Heart left ventricle (tissue), 13 donors: ENCODE results near the gene KANSL3.

Experiments used
- POLR2A ChIP-seq, 2 donors: fragments of 450-650 bp; IDR thresholded peaks; one replicate each; pipeline ENCODE4 v1.6.1; 2017; ENCODE audit warnings: antibody characterized with exemption in 2 of 2, mild to moderate bottlenecking in 2 of 2, moderate library complexity in 2 of 2
- TF ChIP-seq, protein P1 (sequence below), 12 donors: fragments of 200-600 bp; sonication (generic) in 4 of 12; IDR thresholded peaks; one replicate each; pipeline versions ENCODE4 v1.5.0 to v1.8.0; 2018 to 2022; ENCODE audit warnings: antibody characterized with exemption in 12 of 12, mild to moderate bottlenecking in 5 of 12
- donor health status: ischemic (EF 13 %, LVEDD 7.1; RV severe dilation, severe dysfunction).
- donor health status: DM: no; HTN: yes; CAD: no.
- donor health status: DM: no; HTN: no; CAD: no.
- donor health status: ischemic (EF 25% LVEDD 6.9; RV normal size, moderate dysfunction).
- donor health status: ischemic (EF 25% LVEDD 5.7; RV mildly dilated, moderate dysfunction).
- donor health status: ischemic (EF 35%, LVEDD 5.7; RV mildly dilated, moderate dysfunction).
- donor health status: nonischemic (EF 11% LVEDD 7.7; RV severe dilation, severe dysfunction).
- donor health status: DM: yes; HTN: yes; CAD: no.
- donor health status: PGD.
- donor health status: ischemic (EF 29% LVEDD 5.4; RV normal size, mild dysfunction).
- donor health status: nonischemic (EF 23%, LVEDD 6.1; RV moderate dilation, normal function).

DNA sequence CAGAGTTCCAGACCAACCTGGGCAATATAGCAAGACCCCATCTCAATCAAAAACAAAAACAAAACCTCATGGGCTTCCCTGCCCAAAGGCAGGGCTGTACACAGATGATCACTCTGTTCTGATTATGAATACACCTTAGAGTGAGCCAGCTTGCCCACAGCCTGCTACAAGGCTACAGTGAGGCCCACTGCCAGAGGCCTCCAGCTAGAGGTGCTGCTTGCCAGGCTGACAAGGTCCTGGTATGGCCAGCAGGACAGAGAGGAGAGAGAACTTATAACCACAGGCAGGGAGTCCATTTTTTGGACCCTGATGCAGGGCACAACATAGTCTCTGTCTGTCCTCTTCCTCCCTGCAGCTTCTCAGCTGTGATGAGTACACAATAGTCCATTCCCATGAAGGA is 41.5 kb downstream of the KANSL3 start:
- TF ChIP-seq, protein P1, sequence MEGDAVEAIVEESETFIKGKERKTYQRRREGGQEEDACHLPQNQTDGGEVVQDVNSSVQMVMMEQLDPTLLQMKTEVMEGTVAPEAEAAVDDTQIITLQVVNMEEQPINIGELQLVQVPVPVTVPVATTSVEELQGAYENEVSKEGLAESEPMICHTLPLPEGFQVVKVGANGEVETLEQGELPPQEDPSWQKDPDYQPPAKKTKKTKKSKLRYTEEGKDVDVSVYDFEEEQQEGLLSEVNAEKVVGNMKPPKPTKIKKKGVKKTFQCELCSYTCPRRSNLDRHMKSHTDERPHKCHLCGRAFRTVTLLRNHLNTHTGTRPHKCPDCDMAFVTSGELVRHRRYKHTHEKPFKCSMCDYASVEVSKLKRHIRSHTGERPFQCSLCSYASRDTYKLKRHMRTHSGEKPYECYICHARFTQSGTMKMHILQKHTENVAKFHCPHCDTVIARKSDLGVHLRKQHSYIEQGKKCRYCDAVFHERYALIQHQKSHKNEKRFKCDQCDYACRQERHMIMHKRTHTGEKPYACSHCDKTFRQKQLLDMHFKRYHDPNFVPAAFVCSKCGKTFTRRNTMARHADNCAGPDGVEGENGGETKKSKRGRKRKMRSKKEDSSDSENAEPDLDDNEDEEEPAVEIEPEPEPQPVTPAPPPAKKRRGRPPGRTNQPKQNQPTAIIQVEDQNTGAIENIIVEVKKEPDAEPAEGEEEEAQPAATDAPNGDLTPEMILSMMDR (IDR thresholded peaks at IDR 0.05): no peak
- no peak for TF ChIP-seq POLR2A (IDR thresholded peaks at IDR 0.05)
